Left ventricle myocardium inferior (tissue), 1 donor: Measurements from ENCODE around the gene TACC3. TPM values are rescaled to one million over a fixed set of nuclear protein-coding genes. Genes with fewer than 3 reads are reported as not detected.

ENCODE experiments used
- DNase-seq: peaks from one replicate; pipeline ENCODE4 v3.0.0-alpha.2; 2020
- H3K27ac ChIP-seq: fragments of 200-600 bp; replicated peaks from 2 replicates; pipeline ENCODE4 v1.8.0; 2021
- H3K27me3 ChIP-seq: fragments of 200-600 bp; 2 replicates; pipeline ENCODE4 v1.8.0; 2021; ENCODE audit warnings: low read depth
- H3K36me3 ChIP-seq: fragments of 200-600 bp; 2 replicates; pipeline ENCODE4 v1.8.0; 2021
- H3K4me1 ChIP-seq: fragments of 200-600 bp; 2 replicates; pipeline ENCODE4 v1.8.0; 2021
- H3K4me3 ChIP-seq: fragments of 200-600 bp; 2 replicates; pipeline ENCODE4 v1.8.0; 2021; ENCODE audit warnings: mild to moderate bottlenecking, moderate library complexity
- H3K9me3 ChIP-seq: fragments of 200-600 bp; replicated peaks from 2 replicates; pipeline ENCODE4 v1.8.0; 2021
- intact Hi-C: fragments of 100-400 bp; cut with micrococcal nuclease; formaldehyde crosslinking; loops from one replicate; pipeline ENCODE4 v1.11.0; 2022
- total RNA-seq: library from RNA; stranded (reverse); fragmentation: NEBNext Ultra II Directional; extraction: Animal tissue kit (Norgen Biotek cat#: 25700); gene quantifications from one replicate; pipeline ENCODE4 v1.2.1, GENCODE V29; 2021
- TF ChIP-seq, protein P1 (sequence below): fragments of 200-600 bp; IDR thresholded peaks from 2 replicates; pipeline ENCODE4 v1.8.0; 2021; ENCODE audit warnings: antibody characterized with exemption, mild to moderate bottlenecking, borderline replicate concordance
- donor health status: DM: no; HTN: yes; CAD: no; lungs with severe emphysema.

TACC3 gene
- total RNA-seq, 1 donor from 2014 or later, result 5.8 TPM

DNA sequence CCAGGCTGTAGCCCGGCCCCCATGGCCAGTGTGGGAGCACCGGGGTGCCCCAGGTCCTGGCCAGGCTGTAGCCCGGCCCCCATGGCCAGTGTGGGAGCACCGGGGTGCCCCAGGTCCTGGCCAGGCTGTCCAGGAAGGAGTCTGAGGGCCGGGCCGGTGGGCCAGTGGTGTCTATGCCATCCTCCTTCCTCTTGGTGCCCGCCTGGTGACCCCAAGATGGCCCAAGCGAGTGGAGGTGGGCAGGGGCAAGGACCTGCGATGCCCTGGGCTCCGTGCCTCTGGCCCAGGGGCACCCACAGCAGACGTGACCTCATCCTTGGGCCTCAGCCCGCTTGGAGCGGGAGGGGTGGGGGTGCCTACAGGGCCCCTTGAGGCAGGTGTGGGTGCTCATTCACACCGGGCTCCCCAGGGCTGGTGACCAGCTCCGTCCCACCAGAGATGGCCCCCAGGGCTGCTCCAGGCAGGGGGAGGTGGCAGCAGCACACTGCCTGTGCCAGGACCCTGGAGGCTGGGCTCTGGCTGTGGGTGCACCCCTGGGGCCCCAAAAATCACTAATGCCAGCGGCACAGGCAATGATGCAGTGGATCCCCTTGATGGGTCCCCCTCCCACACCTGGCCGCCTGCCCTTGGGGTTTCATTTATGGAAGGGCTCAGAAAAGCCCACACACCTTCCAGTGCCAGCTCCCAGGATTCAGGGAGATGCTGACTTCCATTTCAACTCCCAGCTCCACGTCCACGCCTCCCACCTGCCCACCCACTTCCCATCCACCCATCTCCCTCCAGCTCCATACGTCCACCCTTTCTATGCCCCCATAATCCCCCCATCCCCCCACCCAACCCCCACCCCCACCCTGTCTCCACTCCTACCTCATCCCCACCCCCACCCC, 35.8 kb downstream of the TACC3 start:
- intact Hi-C loops, result no loop called here
- TF ChIP-seq, protein P1, sequence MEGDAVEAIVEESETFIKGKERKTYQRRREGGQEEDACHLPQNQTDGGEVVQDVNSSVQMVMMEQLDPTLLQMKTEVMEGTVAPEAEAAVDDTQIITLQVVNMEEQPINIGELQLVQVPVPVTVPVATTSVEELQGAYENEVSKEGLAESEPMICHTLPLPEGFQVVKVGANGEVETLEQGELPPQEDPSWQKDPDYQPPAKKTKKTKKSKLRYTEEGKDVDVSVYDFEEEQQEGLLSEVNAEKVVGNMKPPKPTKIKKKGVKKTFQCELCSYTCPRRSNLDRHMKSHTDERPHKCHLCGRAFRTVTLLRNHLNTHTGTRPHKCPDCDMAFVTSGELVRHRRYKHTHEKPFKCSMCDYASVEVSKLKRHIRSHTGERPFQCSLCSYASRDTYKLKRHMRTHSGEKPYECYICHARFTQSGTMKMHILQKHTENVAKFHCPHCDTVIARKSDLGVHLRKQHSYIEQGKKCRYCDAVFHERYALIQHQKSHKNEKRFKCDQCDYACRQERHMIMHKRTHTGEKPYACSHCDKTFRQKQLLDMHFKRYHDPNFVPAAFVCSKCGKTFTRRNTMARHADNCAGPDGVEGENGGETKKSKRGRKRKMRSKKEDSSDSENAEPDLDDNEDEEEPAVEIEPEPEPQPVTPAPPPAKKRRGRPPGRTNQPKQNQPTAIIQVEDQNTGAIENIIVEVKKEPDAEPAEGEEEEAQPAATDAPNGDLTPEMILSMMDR, result no peak
- H3K27me3 ChIP-seq, result peaks cover under 1% of the 10 kb centered on the region
- H3K9me3 ChIP-seq, result no peaks in the 10 kb centered on the region
- H3K27ac ChIP-seq, result no peak overlapping the region
- no peak overlapping the region for H3K4me3 ChIP-seq
- DNase-seq, result no peak
- no peaks in the 10 kb centered on the region for H3K36me3 ChIP-seq
- H3K4me1 ChIP-seq, result peaks cover 20% of the 10 kb centered on the region

DNA sequence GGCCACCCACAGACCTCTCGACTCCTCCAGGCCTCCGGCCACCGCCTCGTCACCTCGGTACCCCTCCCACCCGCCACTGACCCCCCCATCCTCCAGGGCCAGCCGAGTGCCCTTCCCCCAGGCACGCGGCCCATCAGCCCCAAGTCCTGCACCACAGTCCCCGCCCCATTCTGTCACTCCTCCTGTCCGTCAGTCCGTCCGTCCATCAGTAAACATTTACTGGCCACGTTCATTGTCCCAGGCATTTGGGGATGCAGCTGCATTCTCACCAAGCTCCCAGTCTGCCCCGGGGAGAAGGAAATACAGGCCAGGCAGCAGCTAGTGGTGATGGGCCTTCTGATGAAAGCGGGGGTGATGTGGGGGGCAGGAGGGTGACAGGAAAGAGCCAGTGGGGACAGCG, 36.5 kb downstream of the TACC3 start:
- peaks cover 16% of the 10 kb centered on the region for H3K4me1 ChIP-seq
- intact Hi-C loops, result no loop called here
- H3K9me3 ChIP-seq, result no peaks in the 10 kb centered on the region
- DNase-seq, result no peak
- no peaks in the 10 kb centered on the region for H3K36me3 ChIP-seq
- TF ChIP-seq, protein P1, result no peak
- no peak overlapping the region for H3K27ac ChIP-seq
- no peak overlapping the region for H3K4me3 ChIP-seq
- H3K27me3 ChIP-seq, result peaks cover 4% of the 10 kb centered on the region

GRCh38 chr4:1758306-1759121, 37.2 kb downstream of the TACC3 start:
- Histone ChIP-seq H3K27ac (no peak overlapping the region), H3K4me3 (no peak overlapping the region), H3K4me1 (peaks cover 20% of the 10 kb centered on the region), H3K27me3 (peaks cover 4% of the 10 kb centered on the region), H3K9me3 (no peaks in the 10 kb centered on the region), H3K36me3 (no peaks in the 10 kb centered on the region)
- no peak for DNase-seq
- TF ChIP-seq, protein P1, result no peak
- intact Hi-C loops, result no loop called here

DNA sequence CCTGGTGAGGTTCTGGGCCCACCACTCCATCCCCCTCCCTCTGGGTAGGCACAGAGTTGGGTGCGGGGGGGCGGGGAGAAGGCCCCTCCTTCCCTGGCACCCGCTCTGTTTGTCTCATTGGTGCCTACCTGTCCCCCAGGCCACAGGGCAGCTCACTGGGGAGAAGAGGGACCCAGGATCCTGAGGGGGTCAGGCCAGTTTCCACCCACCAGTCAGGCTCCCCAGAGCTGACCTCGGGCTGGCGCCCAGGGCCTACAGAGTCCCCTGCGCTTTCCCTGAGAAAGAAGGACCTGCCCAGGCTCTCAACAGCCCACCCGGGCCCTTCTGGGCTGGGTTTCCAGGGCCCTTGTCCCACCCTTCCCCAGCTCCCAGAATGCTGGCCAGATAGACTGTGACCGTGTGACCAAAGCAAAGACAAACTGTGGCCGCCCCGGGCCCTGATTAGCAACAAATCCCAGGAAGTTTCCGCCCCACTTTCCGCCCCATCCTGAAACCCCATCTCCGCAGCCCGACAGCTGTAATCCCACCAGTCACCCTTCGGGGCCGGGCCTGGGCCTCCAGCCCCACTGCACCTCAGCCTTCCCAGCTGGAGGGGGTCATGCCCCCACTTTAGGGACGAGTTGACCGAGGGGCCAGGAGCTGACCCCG, 38.0 kb downstream of the TACC3 start:
- Histone ChIP-seq H3K4me1 (peaks cover 27% of the 10 kb centered on the region), H3K27ac (peak overlapping the region; percentile 67), H3K27me3 (peaks cover 4% of the 10 kb centered on the region), H3K9me3 (no peaks in the 10 kb centered on the region), H3K36me3 (no peaks in the 10 kb centered on the region), H3K4me3 (no peak overlapping the region)
- intact Hi-C loops, result no loop called here
- no peak for DNase-seq
- TF ChIP-seq, protein P1, result no peak

- intact Hi-C loops, result no loop called here
- peaks cover 27% of the 10 kb centered on the region for H3K4me1 ChIP-seq
Observed at GRCh38 chr4:1759818-1760223, 38.5 kb downstream of the TACC3 start.

More at GRCh38 chr4:1759818-1760223, 38.5 kb downstream of the TACC3 start:
- DNase-seq, result no peak
- TF ChIP-seq, protein P1, result no peak
- H3K27me3 ChIP-seq, result peaks cover 4% of the 10 kb centered on the region
- no peak overlapping the region for H3K4me3 ChIP-seq
- no peaks in the 10 kb centered on the region for H3K36me3 ChIP-seq
- H3K9me3 ChIP-seq, result no peaks in the 10 kb centered on the region
- peak overlapping the region; percentile 67 for H3K27ac ChIP-seq
